K562 (cell line): ENCODE measurements around the gene CHD2. TPM values are rescaled to one million over a fixed set of nuclear protein-coding genes. Genes with fewer than 3 reads are reported as not detected.

Experiments used
- ATAC-seq: fragments of 200-7000 bp; cut with Tn5 transposase; 3 replicates; pipeline ENCODE4 v1.9.1; 2020; ENCODE audit warnings: moderate library complexity
- BruUV-seq: library from RNA; stranded (reverse); fragments of 400-500 nt; replicated peaks from 2 replicates; lab custom pipeline; 2021; lab: Mats Ljungman, UMichigan
- CTCF ChIA-PET: fragments of 300-600 bp; formaldehyde crosslinking; extraction: SDS; loops from one replicate; lab custom pipeline; 2021; ENCODE audit warnings: low intra/inter-chr PET ratio; lab: Yijun Ruan, JAX
- POLR2A ChIA-PET: fragments of 300-600, 350-650 bp; sonication (Branson Sonifier 250); formaldehyde crosslinking; extraction: SDS; loops from one replicate; lab custom pipeline; 2021; ENCODE audit warnings: antibody characterized with exemption, inconsistent platforms; lab: Yijun Ruan, JAX
- DNase-seq, 4 experiments: peaks; one replicate each; pipeline versions ENCODE4 v3.0.0 to v3.0.0-alpha.2; 2011 to 2018; ENCODE audit warnings: low spot score in 3 of 4, mixed read lengths in 3 of 4; ENCODE audit errors: extremely low read depth in 1 of 4
- FAIRE-seq: peaks from 2 replicates; lab custom pipeline; 2011; peaks lifted over from hg19 to GRCh38; lab: Jason Lieb, UNC
- H2AFZ ChIP-seq: 2 replicates; pipeline ENCODE4 v1.6.0; 2011; ENCODE audit warnings: low read depth, low read length, control low read depth, inconsistent platforms
- H3K27ac ChIP-seq: fragments of 200-600 bp; 3 replicates; pipeline ENCODE4 v1.8.0; 2011; ENCODE audit warnings: low read depth, mild to moderate bottlenecking, control low read depth, inconsistent platforms, low read length, moderate library complexity, mixed read lengths; ENCODE audit errors: extremely low read depth
- H3K27me3 ChIP-seq, 2 experiments: fragments of 300-600 bp in 1 of 2; 2 replicates in 1 of 2; 3 replicates in 1 of 2; pipeline versions ENCODE4 v1.6.0 to v1.8.0; 2011; ENCODE audit warnings: inconsistent platforms in 2 of 2, low read length in 2 of 2, mild to moderate bottlenecking in 1 of 2, mixed read lengths in 1 of 2, moderate library complexity in 1 of 2; ENCODE audit not compliant: control insufficient read depth in 2 of 2, insufficient read depth in 2 of 2
- H3K36me3 ChIP-seq: fragments of 300-600 bp; 3 replicates; pipeline ENCODE4 v1.8.0; 2011; ENCODE audit warnings: mild to moderate bottlenecking, low read length, inconsistent platforms; ENCODE audit not compliant: control insufficient read depth, insufficient read depth
- H3K4me1 ChIP-seq, 2 experiments: fragments of 200-600 bp in 1 of 2; replicated peaks in 1 of 2; 2 replicates in 1 of 2; 3 replicates in 1 of 2; pipeline versions ENCODE4 v1.5.1 to v1.8.0; 2011; ENCODE audit warnings: inconsistent platforms in 2 of 2, low read length in 2 of 2, mild to moderate bottlenecking in 1 of 2, mixed read lengths in 1 of 2, moderate library complexity in 1 of 2; ENCODE audit not compliant: control insufficient read depth in 2 of 2, insufficient read depth in 2 of 2
- H3K4me2 ChIP-seq: 2 replicates; pipeline ENCODE4 v1.6.1; 2011; ENCODE audit warnings: low read length, control low read depth, inconsistent platforms, mixed read lengths; ENCODE audit not compliant: insufficient read depth
- H3K4me3 ChIP-seq: fragments of 200-600 bp; sonication (generic), shearing (Covaris generic); 2 replicates; pipeline ENCODE4 v1.5.1; 2016; ENCODE audit warnings: control low read depth, inconsistent platforms
- H3K79me2 ChIP-seq: fragments of 200-600 bp; 3 replicates; pipeline ENCODE4 v1.8.0; 2011; ENCODE audit warnings: low read length, inconsistent platforms; ENCODE audit not compliant: control insufficient read depth, insufficient read depth
- H3K9ac ChIP-seq, 2 experiments: 2 replicates each; pipeline versions ENCODE4 v1.6.0 to v1.6.1; 2011; ENCODE audit warnings: low read depth in 2 of 2, low read length in 2 of 2, control low read depth in 1 of 2, inconsistent platforms in 1 of 2, mild to moderate bottlenecking in 1 of 2, mixed read lengths in 1 of 2; ENCODE audit not compliant: insufficient read depth in 1 of 2
- H3K9me1 ChIP-seq: one replicate; pipeline ENCODE4 v1.6.0; 2011; ENCODE audit warnings: inconsistent platforms, mild to moderate bottlenecking, low read length, moderate library complexity; ENCODE audit not compliant: control insufficient read depth, insufficient read depth
- H3K9me3 ChIP-seq: replicated peaks from 2 replicates; pipeline ENCODE4 v1.5.1; 2011; ENCODE audit warnings: low read depth, low read length, inconsistent platforms; ENCODE audit not compliant: control insufficient read depth, insufficient read depth
- H4K20me1 ChIP-seq: replicated peaks from 2 replicates; pipeline ENCODE4 v1.6.1; 2011; ENCODE audit warnings: low read length, inconsistent platforms, mixed read lengths; ENCODE audit not compliant: control insufficient read depth, insufficient read depth
- EGR1 ChIP-seq: fragments of 450-650 bp; conservative IDR thresholded peaks from 2 replicates; pipeline ENCODE4 v1.6.1; 2017; ENCODE audit warnings: mild to moderate bottlenecking
- ELF4 ChIP-seq: fragments of 450-650 bp; formaldehyde crosslinking; IDR thresholded peaks from 2 replicates; pipeline ENCODE4 v1.4.0; 2022; ENCODE audit warnings: missing genetic modification characterization
- MIER1 ChIP-seq: fragments of 450-650 bp; IDR thresholded peaks from 2 replicates; pipeline ENCODE4 v1.6.1; 2016; ENCODE audit warnings: antibody characterized with exemption, mild to moderate bottlenecking, low read depth
- NFIX ChIP-seq: fragments of 250-450 bp; sonication (Bioruptor Pico); IDR thresholded peaks from 2 replicates; pipeline ENCODE4 v1.4.0; 2020; ENCODE audit warnings: low read depth, mild to moderate bottlenecking, moderate library complexity
- PBX2 ChIP-seq, 2 experiments: IDR thresholded peaks in 1 of 2; conservative IDR thresholded peaks in 1 of 2; 2 replicates each; pipeline ENCODE4 v1.6.1; 2016; ENCODE audit warnings: low read depth in 2 of 2, mild to moderate bottlenecking in 1 of 2, missing compliant biosample characterization in 1 of 2, missing genetic modification characterization in 1 of 2, moderate library complexity in 1 of 2
- RCOR1 ChIP-seq, 2 experiments: IDR thresholded peaks; 2 replicates each; pipeline ENCODE4 v1.6.1; 2012; ENCODE audit warnings: low read depth in 2 of 2, low read length in 2 of 2, borderline replicate concordance in 1 of 2, improper control_type of control experiment in 1 of 2
- TAF7 ChIP-seq: fragments of 450-650 bp; IDR thresholded peaks from 2 replicates; pipeline ENCODE4 v1.6.1; 2016; ENCODE audit warnings: missing genetic modification characterization, missing compliant biosample characterization
- TCF7L2 ChIP-seq: fragments of 150-350 bp; IDR thresholded peaks from 2 replicates; pipeline ENCODE4 v1.6.1; 2016; ENCODE audit warnings: low read depth, mild to moderate bottlenecking, low read length, moderate library complexity
- ZNF551 ChIP-seq: fragments of 250-450 bp; sonication (Bioruptor Pico); IDR thresholded peaks from 2 replicates; pipeline ENCODE4 v1.5.0; 2021; ENCODE audit warnings: mild to moderate bottlenecking, moderate library complexity
- ZNF589 ChIP-seq: fragments of 200-800 bp; sonication (Bioruptor generic); IDR thresholded peaks from 2 replicates; pipeline ENCODE4 v1.6.1; 2016; ENCODE audit warnings: low read depth, missing genetic modification characterization, missing compliant biosample characterization
- ZNF780A ChIP-seq: fragments of 250-450 bp; sonication (Bioruptor Pico); IDR thresholded peaks from 2 replicates; pipeline ENCODE4 v1.5.0; 2021; ENCODE audit warnings: mild to moderate bottlenecking
- WGBS: fragments of 100-300 bp; shearing (Covaris generic); methylation state at CpG from one replicate; pipeline ENCODE4 v1.1.6; 2016; ENCODE audit warnings: low coverage, mixed read lengths; ENCODE audit not compliant: insufficient coverage; ENCODE audit errors: missing lambda C conversion rate; 5-methylcytosine and 5-hydroxymethylcytosine counted together
- in situ Hi-C: fragments of 300-500 bp; cut with MboI; formaldehyde crosslinking; loops from 4 replicates; pipeline ENCODE4 v1.15.0; 2018; ENCODE audit warnings: inconsistent platforms, mixed read lengths
- intact Hi-C: fragments of 100-400 bp; cut with micrococcal nuclease; formaldehyde crosslinking; loops from 2 replicates; pipeline ENCODE4 v1.14.2; 2022
- polyA plus RNA-seq, 8 experiments: library from polyadenylated mRNA; depleted of rRNA in 4 of 8; stranded (reverse) in 5 of 8; unstranded in 3 of 8; fragments of >200 nt; fragmentation: Nextera tagmentation in 2 of 8; fragmentation: Illumina TruSeq in 1 of 8; extraction: Ambion mirVana in 2 of 8; extraction: Trizol in 1 of 8; gene quantifications; 2 replicates each; pipeline versions ENCODE4 v1.2.1 to v1.2.3, GENCODE V29; 2011 to 2014; ENCODE audit warnings: inconsistent platforms in 1 of 8, missing spikeins in 1 of 8
- total RNA-seq, 7 experiments: library from RNA; depleted of rRNA in 6 of 7; stranded (reverse); fragments of >200 nt in 6 of 7; fragmentation: Illumina TruSeq in 2 of 7; extraction: Trizol in 2 of 7; gene quantifications; 2 replicates each; pipeline versions ENCODE4 v1.2.1 to v1.2.3, GENCODE V29; 2011 to 2021; ENCODE audit warnings: low replicate concordance in 1 of 7
- TF ChIP-seq, protein P1 (sequence below): sonication (generic); formaldehyde crosslinking; IDR thresholded peaks from 2 replicates; pipeline ENCODE4 v1.8.1; 2023; ENCODE audit warnings: mild to moderate bottlenecking, missing genetic modification reagents
- TF ChIP-seq, protein P2 (sequence below): fragments of 200-800 bp; sonication (Bioruptor generic); IDR thresholded peaks from 2 replicates; pipeline ENCODE4 v1.6.1; 2017; ENCODE audit warnings: missing genetic modification characterization, missing compliant biosample characterization

CHD2 gene
- total and polyA plus RNA-seq, 9 of the 15 experiments (the other 6 are each of a cell fraction or from before 2014, with no cell fraction given): 38.9 to 70.8 (median 56.2) TPM

GRCh38 chr15:93041159-93041547, 141.0 kb downstream of the CHD2 start:
- Histone ChIP-seq H4K20me1 (peaks cover 8% of the 10 kb centered on the region; the same call in 1 of the 2 replicates), H3K9ac (no peak overlapping the region; a peak in 1 of 4 replicates), H3K79me2 (no peaks in the 10 kb centered on the region), H3K9me1 (peaks cover 3% of the 10 kb centered on the region), H3K9me3 (no peaks in the 10 kb centered on the region), H3K36me3 (no peaks in the 10 kb centered on the region), H3K27ac (no peak overlapping the region), H3K4me2 (no peak overlapping the region), H3K27me3 (peaks cover 18 to 62% of the 10 kb centered on the region in 2 experiments), H3K4me1 (peaks cover 7 to 35% of the 10 kb centered on the region in 2 experiments; a peak in 4 of 5 replicates), H2AFZ (no peak overlapping the region), H3K4me3 (no peak overlapping the region)
- 17% methylated on average over 13 of the region's 13 CpGs for WGBS
- ATAC-seq: no peak
- in situ Hi-C loops: loop anchor here (25.0 kb wide), 1 partner anchor 1271 kb away; no protein-coding TSS in a partner anchor
- BruUV-seq: no TSS peak
- intact Hi-C loops: no loop called here
- ChIA-PET CTCF (no interaction called here), POLR2A (interaction anchor here (0.6 to 1.1 kb wide), 2 partner anchors 13 to 267 kb away, joined by 3 to 5 read pairs; no protein-coding TSS in a partner anchor)
- FAIRE-seq: no peak
- no peak for DNase-seq
- TF ChIP-seq ZNF589 (CRISPR knock-in tag): no peak
- no peak for TF ChIP-seq ELF4
- TF ChIP-seq, protein P1, sequence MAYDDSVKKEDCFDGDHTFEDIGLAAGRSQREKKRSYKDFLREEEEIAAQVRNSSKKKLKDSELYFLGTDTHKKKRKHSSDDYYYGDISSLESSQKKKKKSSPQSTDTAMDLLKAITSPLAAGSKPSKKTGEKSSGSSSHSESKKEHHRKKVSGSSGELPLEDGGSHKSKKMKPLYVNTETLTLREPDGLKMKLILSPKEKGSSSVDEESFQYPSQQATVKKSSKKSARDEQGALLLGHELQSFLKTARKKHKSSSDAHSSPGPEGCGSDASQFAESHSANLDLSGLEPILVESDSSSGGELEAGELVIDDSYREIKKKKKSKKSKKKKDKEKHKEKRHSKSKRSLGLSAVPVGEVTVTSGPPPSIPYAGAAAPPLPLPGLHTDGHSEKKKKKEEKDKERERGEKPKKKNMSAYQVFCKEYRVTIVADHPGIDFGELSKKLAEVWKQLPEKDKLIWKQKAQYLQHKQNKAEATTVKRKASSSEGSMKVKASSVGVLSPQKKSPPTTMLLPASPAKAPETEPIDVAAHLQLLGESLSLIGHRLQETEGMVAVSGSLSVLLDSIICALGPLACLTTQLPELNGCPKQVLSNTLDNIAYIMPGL (CRISPR knock-in tag): no peak
- no peak for TF ChIP-seq ZNF551 (CRISPR knock-in tag)
- no peak for TF ChIP-seq RCOR1 (IDR thresholded peaks at IDR 0.05; ENCODE audit: borderline replicate concordance in 1 of 2, low read depth in 2 of 2, low read length in 2 of 2)
- TF ChIP-seq TAF7 (tag): no peak
- no peak for TF ChIP-seq PBX2 (CRISPR knock-in tag; IDR thresholded peaks at IDR 0.05; ENCODE audit: low read depth)
- TF ChIP-seq PBX2 (tag; conservative IDR thresholded peaks at IDR 0.05; ENCODE audit: low read depth): no peak
- TF ChIP-seq ZNF780A: no peak
- TF ChIP-seq TCF7L2: no peak
- TF ChIP-seq EGR1: no peak
- TF ChIP-seq NFIX (CRISPR knock-in tag): no peak
- TF ChIP-seq, protein P2, sequence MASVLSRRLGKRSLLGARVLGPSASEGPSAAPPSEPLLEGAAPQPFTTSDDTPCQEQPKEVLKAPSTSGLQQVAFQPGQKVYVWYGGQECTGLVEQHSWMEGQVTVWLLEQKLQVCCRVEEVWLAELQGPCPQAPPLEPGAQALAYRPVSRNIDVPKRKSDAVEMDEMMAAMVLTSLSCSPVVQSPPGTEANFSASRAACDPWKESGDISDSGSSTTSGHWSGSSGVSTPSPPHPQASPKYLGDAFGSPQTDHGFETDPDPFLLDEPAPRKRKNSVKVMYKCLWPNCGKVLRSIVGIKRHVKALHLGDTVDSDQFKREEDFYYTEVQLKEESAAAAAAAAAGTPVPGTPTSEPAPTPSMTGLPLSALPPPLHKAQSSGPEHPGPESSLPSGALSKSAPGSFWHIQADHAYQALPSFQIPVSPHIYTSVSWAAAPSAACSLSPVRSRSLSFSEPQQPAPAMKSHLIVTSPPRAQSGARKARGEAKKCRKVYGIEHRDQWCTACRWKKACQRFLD (CRISPR knock-in tag): no peak
- no peak for TF ChIP-seq MIER1
